Eye (tissue), 1 donor: ENCODE results near the gene ANO9.
"Not testable (repeated sequence)": the region's sequence is repeated elsewhere in the genome, so short reads cannot be mapped to it uniquely, and the experiment has no call there.

Source experiments
- DNase-seq: peaks from one replicate; pipeline ENCODE4 v3.0.0-alpha.2; 2015

Gene ANO9

GRCh38 chr11:399731-400211 lies 42.0 kb downstream of the ANO9 start:
- no peak for DNase-seq

DNA sequence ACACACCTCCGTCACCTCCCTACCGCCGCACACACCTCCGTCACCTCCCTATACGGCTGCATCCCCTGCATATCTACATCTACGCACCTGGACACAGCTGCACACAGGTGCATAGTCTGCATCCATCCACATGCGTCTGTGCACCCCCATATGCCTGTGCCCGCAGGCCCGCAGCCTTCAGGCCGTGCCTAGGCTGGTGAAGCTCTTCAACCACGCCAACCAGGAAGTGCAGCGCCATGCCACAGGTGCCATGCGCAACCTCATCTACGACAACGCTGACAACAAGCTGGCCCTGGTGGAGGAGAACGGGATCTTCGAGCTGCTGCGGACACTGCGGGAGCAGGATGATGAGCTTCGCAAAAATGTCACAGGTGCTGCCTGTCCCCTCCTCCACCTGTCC lies 43.0 kb downstream of the ANO9 start:
- no peak for DNase-seq

DNA sequence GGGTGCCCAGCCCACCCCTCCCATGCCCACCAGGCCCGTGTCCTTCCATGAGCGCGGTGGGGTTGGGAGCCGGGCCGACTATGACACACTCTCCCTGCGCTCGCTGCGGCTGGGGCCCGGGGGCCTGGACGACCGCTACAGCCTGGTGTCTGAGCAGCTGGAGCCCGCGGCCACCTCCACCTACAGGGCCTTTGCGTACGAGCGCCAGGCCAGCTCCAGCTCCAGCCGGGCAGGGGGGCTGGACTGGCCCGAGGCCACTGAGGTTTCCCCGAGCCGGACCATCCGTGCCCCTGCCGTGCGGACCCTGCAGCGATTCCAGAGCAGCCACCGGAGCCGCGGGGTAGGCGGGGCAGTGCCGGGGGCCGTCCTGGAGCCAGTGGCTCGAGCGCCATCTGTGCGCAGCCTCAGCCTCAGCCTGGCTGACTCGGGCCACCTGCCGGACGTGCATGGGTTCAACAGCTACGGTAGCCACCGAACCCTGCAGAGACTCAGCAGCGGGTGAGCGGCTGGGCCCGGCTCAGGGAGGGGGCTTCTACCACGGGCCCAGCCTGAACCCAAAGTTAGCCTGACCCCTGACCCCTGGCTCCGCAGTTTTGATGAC lies 44.8 kb downstream of the ANO9 start:
- DNase-seq: peak; percentile 90

- DNase-seq: peak; percentile 62
Observed at GRCh38 chr11:396511-396947, 45.3 kb downstream of the ANO9 start.

DNA sequence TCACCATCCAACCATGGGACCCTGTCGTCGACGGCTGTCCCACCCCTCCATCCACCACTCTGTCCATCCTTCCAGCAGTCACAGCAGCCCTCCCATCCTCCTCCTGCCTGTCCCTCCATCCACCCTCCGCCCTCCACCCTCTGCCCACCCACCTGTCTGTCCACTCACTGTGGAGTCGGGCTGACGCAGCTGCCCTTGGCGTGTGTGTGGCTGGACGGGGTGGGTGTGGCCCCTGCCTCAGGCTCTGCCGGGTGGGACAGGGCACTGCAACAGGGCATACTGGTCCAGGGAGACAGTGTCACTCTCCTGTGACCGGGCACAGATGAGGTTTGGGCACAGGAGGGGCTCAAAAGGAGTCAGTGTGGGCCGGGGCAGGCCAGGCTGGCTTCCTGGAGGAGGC lies 45.9 kb downstream of the ANO9 start:
- DNase-seq: no peak

GRCh38 chr11:394858-395655 lies 46.8 kb downstream of the ANO9 start:
- DNase-seq: no peak

DNA sequence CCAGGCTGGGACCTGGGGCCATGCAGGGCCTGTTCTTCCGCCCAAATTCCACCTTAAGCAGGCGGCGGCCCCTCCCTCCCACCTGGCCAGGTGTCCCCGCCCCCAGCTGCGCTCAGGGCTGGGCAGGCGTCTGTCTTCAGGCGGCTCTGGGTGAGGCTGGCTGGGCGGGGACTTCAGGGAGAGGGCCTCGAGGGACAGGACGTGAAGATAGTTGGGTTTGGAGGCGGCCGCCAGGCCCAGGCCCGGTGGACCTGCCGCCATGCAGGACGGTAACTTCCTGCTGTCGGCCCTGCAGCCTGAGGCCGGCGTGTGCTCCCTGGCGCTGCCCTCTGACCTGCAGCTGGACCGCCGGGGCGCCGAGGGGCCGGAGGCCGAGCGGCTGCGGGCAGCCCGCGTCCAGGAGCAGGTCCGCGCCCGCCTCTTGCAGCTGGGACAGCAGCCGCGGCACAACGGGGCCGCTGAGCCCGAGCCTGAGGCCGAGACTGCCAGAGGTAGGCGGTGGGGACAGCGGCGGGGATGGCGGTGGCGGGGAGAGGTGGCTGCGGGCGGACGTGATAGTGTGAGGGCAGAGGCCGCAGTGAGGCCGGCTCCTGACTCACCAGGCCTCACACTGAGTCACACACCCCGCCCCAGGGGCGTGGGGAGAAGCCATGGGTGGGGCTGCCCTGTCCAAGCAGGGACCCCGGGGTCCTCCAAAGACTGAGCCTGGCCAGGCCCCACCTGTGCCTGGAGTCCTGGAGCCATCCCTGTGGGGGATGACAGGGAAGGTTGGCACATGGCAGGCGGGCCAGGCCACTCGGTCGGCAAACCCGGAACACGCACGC lies 47.6 kb downstream of the ANO9 start, which contains the start of gene PKP3:
Gene PKP3 (plus strand): TSS at position 176 of the 824 bp plus-strand sequence. CDS start 84 bp downstream, at position 260.
- no peak for DNase-seq

- DNase-seq: no peak
Observed at GRCh38 chr11:393219-394033, 48.4 kb downstream of the ANO9 start.

DNA sequence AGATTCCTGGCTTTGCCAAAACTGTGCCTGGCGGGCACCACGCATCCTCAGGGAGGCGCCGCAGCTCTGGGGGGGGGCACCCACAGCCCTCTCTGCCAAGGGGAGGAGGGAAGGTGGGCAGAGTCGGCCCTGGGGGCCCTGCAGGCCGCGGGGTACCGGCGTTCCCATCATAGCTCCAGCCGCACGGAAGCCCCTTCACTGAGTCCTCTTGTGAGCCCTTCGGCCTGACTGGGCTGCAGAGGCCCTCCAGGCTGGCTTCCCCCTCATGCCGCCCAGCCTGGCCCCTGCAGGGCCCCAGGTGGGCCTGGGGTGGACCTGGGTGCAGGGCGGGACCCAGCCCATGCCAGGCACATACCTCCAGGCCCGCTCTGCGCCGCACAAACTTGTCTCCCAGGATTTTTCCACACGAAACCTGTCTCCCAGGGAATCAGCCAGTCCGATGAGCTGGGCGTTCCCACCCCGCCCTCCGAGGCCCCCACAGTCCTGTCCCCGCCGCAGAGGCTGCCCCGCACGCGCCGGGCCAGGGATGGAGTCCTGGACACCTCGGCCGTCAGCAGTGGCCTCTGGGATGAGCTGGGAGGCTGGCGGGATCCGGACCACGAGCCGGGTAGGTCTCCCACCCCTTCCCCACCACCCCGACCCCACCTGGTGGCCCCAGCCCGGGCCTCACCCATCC lies 49.6 kb downstream of the ANO9 start:
- no peak for DNase-seq

DNA sequence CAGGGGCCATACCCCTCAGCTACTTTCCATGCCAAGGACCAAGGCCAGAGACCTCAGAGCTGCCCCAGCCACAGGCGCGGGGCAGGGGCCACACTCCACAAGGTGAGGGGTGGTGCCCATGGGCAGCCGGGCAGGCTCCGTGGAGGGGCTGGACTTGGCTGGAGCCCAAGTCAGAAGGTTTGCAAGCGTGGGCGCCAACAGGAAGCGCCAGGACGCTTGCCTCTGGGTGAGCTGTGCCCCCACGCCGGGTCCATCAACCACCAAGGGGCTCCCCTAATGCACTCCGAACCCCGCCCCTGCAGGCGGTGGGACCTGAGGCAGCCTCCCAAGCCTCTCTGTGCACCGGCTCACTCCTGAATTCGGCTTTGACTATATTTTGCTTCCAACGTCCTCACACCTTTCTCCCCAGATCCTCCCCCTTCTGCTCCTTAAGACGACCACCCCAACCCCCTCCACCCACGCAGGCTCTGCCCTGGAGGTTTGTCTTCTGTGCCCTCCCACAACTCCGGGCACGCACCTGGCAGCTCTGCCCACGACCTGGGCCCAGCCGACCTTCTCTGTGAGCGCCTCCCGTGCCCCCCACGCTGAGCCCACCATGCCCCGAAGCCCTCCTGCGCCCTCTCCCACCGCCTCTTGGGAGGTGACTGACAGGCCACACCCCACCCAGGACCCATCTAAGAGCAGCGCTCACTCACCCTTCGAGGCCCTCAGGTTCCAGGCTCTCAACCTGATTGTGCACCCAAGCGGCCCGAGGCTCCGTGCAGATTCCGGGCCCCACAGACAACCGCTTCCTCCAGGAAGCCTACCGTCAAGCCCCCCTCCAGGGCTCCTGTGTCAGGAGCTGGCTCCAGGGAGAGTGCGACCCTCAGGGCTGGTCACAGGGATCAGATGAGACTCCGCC lies 50.4 kb downstream of the ANO9 start:
- DNase-seq: no peak

GRCh38 chr11:390175-390574 lies 51.6 kb downstream of the ANO9 start:
- no peak for DNase-seq

GRCh38 chr11:389369-389768 lies 52.4 kb downstream of the ANO9 start:
- DNase-seq: not testable (repeated sequence)

- no peak for DNase-seq
Observed at GRCh38 chr11:387193-387793, 54.5 kb downstream of the ANO9 start.

DNA sequence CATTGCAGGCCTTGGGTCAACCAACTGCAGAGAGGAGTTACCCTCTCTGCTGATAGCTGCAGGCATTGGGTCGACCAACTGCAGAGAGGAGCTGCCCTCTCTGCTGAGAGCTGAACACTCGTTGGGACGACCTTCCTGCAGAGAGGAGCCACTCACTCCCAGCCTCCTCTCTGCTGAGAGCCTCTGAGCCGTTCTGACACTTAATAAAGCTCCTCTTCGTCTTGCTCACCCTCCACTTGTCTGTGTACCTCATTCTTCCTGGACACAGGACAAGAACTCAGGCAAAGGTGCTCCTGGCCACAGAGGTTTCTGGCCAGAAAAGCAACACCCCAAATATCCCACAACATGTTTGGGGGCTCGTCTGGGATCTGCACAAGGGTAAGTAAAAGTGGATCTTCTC lies 55.3 kb downstream of the ANO9 start:
- DNase-seq: no peak

DNA sequence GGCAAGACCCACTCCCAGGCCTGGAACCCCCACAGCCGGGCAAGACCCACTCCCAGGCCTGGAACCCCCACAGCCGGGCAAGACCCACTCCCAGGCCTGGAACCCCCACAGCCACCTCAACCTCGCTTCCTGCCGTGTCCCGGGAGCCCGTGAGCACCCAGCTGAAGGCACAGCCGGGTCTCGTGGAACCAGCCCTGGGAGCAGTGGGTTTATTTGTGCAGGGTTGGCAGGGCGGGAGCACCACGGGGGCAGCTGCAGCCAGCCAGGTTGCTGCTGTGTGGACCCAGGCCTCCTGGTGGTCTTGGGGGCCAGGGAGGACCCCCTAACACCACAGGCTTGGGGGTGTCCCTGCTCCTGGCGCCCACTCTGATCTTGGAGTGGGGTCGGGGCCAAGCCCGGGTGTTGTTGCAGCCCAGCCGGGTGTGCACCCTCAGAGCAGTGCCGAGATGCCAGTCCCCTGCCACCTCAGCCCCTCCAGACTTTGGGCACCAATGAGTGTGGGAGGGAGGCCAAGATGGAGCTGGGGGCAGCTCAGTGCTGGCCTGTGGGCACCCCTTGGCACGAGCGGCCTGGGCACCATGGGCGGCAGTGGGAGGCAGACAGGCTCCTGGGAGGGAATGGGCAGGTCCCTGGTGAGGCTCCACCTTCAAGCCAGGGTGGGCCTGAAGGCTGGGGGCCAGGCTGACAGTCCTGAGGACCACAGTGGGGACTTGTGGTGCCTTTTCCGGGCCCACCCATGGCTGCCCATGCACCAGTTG lies 56.0 kb downstream of the ANO9 start:
- no peak for DNase-seq

GRCh38 chr11:384511-384910 lies 57.3 kb downstream of the ANO9 start:
- DNase-seq: no peak

DNA sequence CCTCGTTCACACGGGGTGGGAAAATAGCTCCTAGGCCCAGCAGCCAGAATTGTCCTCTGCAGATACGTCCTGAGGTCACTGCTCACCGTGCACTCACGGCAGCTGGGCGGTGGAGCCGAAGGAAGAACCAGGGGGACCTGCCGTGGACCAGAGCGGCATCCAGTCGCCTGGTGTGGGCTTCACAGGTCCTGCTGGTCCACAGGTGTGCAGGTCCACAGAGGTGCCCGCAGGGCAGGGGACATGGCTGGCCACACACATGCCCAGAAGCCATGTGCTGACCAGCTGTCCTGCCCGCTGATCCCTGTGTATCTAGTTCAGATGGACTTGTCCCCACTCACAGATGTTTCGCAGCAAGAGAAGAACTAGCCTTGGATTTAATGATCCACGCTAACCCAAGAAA lies 58.4 kb downstream of the ANO9 start:
- DNase-seq: no peak

DNA sequence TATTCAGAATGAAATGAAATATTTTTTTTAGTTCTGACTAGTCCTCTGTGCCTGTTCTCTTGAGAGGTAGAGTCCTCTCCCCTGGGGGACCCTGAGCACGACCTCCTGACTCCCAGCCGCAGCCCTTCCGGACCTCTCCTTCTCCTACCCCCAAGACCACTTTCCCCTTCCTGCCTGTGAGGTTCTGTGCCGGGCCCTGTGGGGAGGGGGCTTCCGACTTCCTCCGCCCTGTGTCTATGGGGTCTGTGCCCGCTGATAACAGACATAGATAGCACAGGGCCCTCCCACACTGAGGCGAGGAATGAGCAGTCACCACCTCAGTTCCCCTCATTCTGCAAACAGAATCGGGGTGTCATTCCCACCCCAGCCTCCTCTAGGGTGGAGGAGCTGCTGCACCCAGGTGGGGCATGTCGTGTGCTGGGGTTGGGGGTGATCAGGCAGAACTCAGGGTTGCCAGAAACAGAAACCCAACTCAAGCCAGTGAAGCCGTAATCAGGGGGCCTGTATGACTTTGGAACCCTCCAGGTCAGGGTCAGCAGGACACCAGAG lies 59.7 kb downstream of the ANO9 start:
- DNase-seq: no peak

DNA sequence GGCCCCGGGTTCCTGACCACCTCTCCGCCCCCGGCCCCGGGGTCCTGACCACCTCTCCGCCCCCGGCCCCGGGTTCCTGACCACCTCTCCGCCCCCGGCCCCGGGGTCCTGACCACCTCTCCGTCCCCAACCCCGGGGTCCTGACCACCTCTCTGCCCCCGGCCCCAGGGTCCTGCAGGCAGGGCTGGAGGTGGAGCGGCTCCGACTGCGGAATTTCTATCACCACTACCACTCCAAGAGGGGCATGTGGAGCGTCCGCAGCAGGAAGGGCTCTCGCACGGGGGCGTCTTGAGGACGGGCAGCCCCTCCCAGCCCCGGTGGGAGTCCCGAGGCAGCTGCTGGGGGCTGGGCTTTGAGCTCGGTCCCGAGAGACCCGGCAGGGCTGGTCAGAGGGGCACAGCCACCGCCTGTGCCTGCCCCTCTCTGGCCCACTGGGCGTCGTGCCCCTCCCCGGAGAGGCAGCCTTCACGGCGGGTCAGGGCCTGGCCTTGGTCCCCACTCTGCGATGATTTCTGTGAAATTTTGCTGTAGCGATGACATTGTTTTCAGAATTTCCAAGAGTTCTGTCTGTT lies 60.2 kb downstream of the ANO9 start:
- no peak for DNase-seq
